H9 (cell line): ENCODE data around the gene OMA1. TPM values are rescaled to one million over a fixed set of nuclear protein-coding genes. Genes with fewer than 3 reads are reported as not detected.

Experiments used
- DNase-seq: peaks from one replicate; pipeline ENCODE4 v3.0.0-alpha.2; 2017
- H2AFZ ChIP-seq: one replicate; pipeline ENCODE4 v1.6.1; 2013; ENCODE audit warnings: mild to moderate bottlenecking, low read length, control low read depth, moderate library complexity
- H2AK5ac ChIP-seq: 2 replicates; pipeline ENCODE4 v1.6.1; 2013; ENCODE audit warnings: low read length, control low read depth, mixed read lengths; ENCODE audit not compliant: insufficient read length
- H2BK120ac ChIP-seq: one replicate; pipeline ENCODE4 v1.6.1; 2013; ENCODE audit warnings: low read depth, mild to moderate bottlenecking, low read length, control low read depth, inconsistent platforms; ENCODE audit not compliant: poor library complexity, severe bottlenecking
- H2BK12ac ChIP-seq: 2 replicates; pipeline ENCODE4 v1.6.1; 2013; ENCODE audit warnings: low read length, control low read depth, mixed read lengths, low read depth; ENCODE audit not compliant: insufficient read length
- H2BK15ac ChIP-seq: 2 replicates; pipeline ENCODE4 v1.6.1; 2013; ENCODE audit warnings: low read depth, low read length, control low read depth
- H2BK20ac ChIP-seq: one replicate; pipeline ENCODE4 v1.6.1; 2013; ENCODE audit warnings: low read depth, mild to moderate bottlenecking, low read length, control low read depth, inconsistent platforms; ENCODE audit not compliant: poor library complexity, severe bottlenecking
- H2BK5ac ChIP-seq: 2 replicates; pipeline ENCODE4 v1.6.1; 2013; ENCODE audit warnings: low read length, control low read depth, mixed read lengths; ENCODE audit not compliant: insufficient read length
- H3K14ac ChIP-seq: 2 replicates; pipeline ENCODE4 v1.6.1; 2013; ENCODE audit warnings: low read length, control low read depth; ENCODE audit not compliant: insufficient read depth
- H3K18ac ChIP-seq: 2 replicates; pipeline ENCODE4 v1.6.1; 2013; ENCODE audit warnings: low read depth, mild to moderate bottlenecking, mixed read lengths, low read length, control low read depth; ENCODE audit not compliant: insufficient read length
- H3K23ac ChIP-seq: 2 replicates; pipeline ENCODE4 v1.6.1; 2013; ENCODE audit warnings: low read length, control low read depth, mixed read lengths, low read depth; ENCODE audit not compliant: insufficient read length
- H3K23me2 ChIP-seq: 2 replicates; pipeline ENCODE4 v1.6.1; 2013; ENCODE audit warnings: low read depth, mild to moderate bottlenecking, mixed read lengths, low read length, control low read depth; ENCODE audit not compliant: insufficient read length, poor library complexity, severe bottlenecking
- H3K27ac ChIP-seq: 2 replicates; pipeline ENCODE4 v1.5.1; 2013; ENCODE audit warnings: low read length, control low read depth, mixed read lengths, low read depth; ENCODE audit not compliant: insufficient read length
- H3K27me3 ChIP-seq: 2 replicates; pipeline ENCODE4 v1.6.1; 2013; ENCODE audit warnings: low read length, control low read depth, inconsistent platforms; ENCODE audit not compliant: insufficient read depth
- H3K4ac ChIP-seq: 2 replicates; pipeline ENCODE4 v1.6.1; 2013; ENCODE audit warnings: low read depth, mild to moderate bottlenecking, control low read depth, inconsistent platforms, low read length, moderate library complexity
- H3K4me1 ChIP-seq: 2 replicates; pipeline ENCODE4 v1.6.1; 2013; ENCODE audit warnings: low read length, control low read depth, inconsistent platforms; ENCODE audit not compliant: insufficient read depth
- H3K4me2 ChIP-seq: 2 replicates; pipeline ENCODE4 v1.6.1; 2013; ENCODE audit warnings: low read length, control low read depth, mixed read lengths; ENCODE audit not compliant: insufficient read length, insufficient read depth
- H3K56ac ChIP-seq: 2 replicates; pipeline ENCODE4 v1.6.1; 2013; ENCODE audit warnings: low read depth, mild to moderate bottlenecking, mixed read lengths, low read length, control low read depth; ENCODE audit not compliant: insufficient read length
- H3K79me1 ChIP-seq: 2 replicates; pipeline ENCODE4 v1.6.1; 2013; ENCODE audit warnings: low read depth, mild to moderate bottlenecking, moderate library complexity, low read length, control low read depth, inconsistent platforms; ENCODE audit not compliant: insufficient read depth, poor library complexity, severe bottlenecking
- H3K79me2 ChIP-seq: 2 replicates; pipeline ENCODE4 v1.6.1; 2013; ENCODE audit warnings: low read length, control low read depth, inconsistent platforms; ENCODE audit not compliant: insufficient read depth
- H3K9ac ChIP-seq: 2 replicates; pipeline ENCODE4 v1.6.1; 2013; ENCODE audit warnings: low read length, control low read depth, mixed read lengths; ENCODE audit not compliant: insufficient read length; ENCODE audit errors: extremely low read depth
- H3K9me3 ChIP-seq: one replicate; pipeline ENCODE4 v1.6.1; 2013; ENCODE audit warnings: low read depth, low read length, inconsistent platforms; ENCODE audit not compliant: control insufficient read depth
- H3T11ph ChIP-seq: one replicate; pipeline ENCODE4 v1.6.1; 2013; ENCODE audit warnings: mild to moderate bottlenecking, low read length, control low read depth, inconsistent platforms
- H4K20me1 ChIP-seq: one replicate; pipeline ENCODE4 v1.6.1; 2013; ENCODE audit not compliant: control insufficient read depth, insufficient read length, insufficient read depth
- H4K5ac ChIP-seq: 2 replicates; pipeline ENCODE4 v1.6.1; 2013; ENCODE audit warnings: low read depth, mild to moderate bottlenecking, mixed read lengths, low read length, control low read depth; ENCODE audit not compliant: insufficient read length
- H4K8ac ChIP-seq: replicated peaks from 2 replicates; pipeline ENCODE4 v1.6.1; 2013; ENCODE audit warnings: low read length, control low read depth, mixed read lengths, low read depth; ENCODE audit not compliant: insufficient read length
- H4K91ac ChIP-seq: 2 replicates; pipeline ENCODE4 v1.6.1; 2013; ENCODE audit warnings: low read depth, mild to moderate bottlenecking, moderate library complexity, mixed read lengths, low read length, control low read depth; ENCODE audit not compliant: insufficient read length
- H3K27ac Mint-ChIP-seq, 3 experiments: 2 replicates in 2 of 3; 3 replicates in 1 of 3; pipeline ENCODE4 v1.8.0; 2020 to 2021; ENCODE audit warnings: mixed read lengths in 3 of 3, mild to moderate bottlenecking in 1 of 3, moderate library complexity in 1 of 3
- H3K27me3 Mint-ChIP-seq: 2 replicates; pipeline ENCODE4 v1.8.0; 2021; ENCODE audit warnings: low read depth, mild to moderate bottlenecking, moderate library complexity, mixed read lengths
- H3K36me3 Mint-ChIP-seq, 3 experiments: 2 replicates in 2 of 3; 3 replicates in 1 of 3; pipeline ENCODE4 v1.8.0; 2020 to 2021; ENCODE audit warnings: low read depth in 3 of 3, mixed read lengths in 3 of 3; ENCODE audit not compliant: insufficient read depth in 1 of 3
- H3K4me1 Mint-ChIP-seq, 2 experiments: 2 replicates each; pipeline ENCODE4 v1.8.0; 2020; ENCODE audit warnings: mixed read lengths in 2 of 2
- H3K4me3 Mint-ChIP-seq, 2 experiments: 2 replicates in 1 of 2; 3 replicates in 1 of 2; pipeline ENCODE4 v1.8.0; 2020 to 2021; ENCODE audit warnings: mild to moderate bottlenecking in 2 of 2, mixed read lengths in 2 of 2, moderate library complexity in 1 of 2
- H3K9me3 Mint-ChIP-seq, 2 experiments: 2 replicates in 1 of 2; 3 replicates in 1 of 2; pipeline ENCODE4 v1.8.0; 2020; ENCODE audit warnings: mild to moderate bottlenecking in 2 of 2, mixed read lengths in 2 of 2, moderate library complexity in 1 of 2
- WGBS: extraction: QIAGEN DNeasy Blood & Tissue Kit; methylation state at CpG from one replicate; pipeline ENCODE4 v1.1.7; 2013; ENCODE audit warnings: missing lambda C conversion rate, low lambda C conversion rate, mixed read lengths; ENCODE audit not compliant: insufficient read length; ENCODE audit errors: extremely low coverage; 5-methylcytosine and 5-hydroxymethylcytosine counted together
- long read RNA-seq: library from polyadenylated mRNA; unstranded; transcript quantifications from one replicate; pipeline ENCODE4 v2.0.0, GENCODE V29; 2020
- total RNA-seq: library from RNA; stranded (reverse); gene quantifications from 2 replicates; pipeline ENCODE4 v1.2.1, GENCODE V29; 2021
- TF ChIP-seq, protein P1 (sequence below): fragments of 200-600 bp; sonication (generic); conservative IDR thresholded peaks from 3 replicates; pipeline ENCODE4 v1.8.0; 2021; ENCODE audit warnings: antibody characterized with exemption, mild to moderate bottlenecking

OMA1 gene
- 11.0 and 12.9 TPM in 2 replicates for total RNA-seq
- long read RNA-seq, partial matches to known transcripts: 3 of 57 reads
- long read RNA-seq, other reads (novel, unspliced or antisense): 54 of 57 reads

DNA sequence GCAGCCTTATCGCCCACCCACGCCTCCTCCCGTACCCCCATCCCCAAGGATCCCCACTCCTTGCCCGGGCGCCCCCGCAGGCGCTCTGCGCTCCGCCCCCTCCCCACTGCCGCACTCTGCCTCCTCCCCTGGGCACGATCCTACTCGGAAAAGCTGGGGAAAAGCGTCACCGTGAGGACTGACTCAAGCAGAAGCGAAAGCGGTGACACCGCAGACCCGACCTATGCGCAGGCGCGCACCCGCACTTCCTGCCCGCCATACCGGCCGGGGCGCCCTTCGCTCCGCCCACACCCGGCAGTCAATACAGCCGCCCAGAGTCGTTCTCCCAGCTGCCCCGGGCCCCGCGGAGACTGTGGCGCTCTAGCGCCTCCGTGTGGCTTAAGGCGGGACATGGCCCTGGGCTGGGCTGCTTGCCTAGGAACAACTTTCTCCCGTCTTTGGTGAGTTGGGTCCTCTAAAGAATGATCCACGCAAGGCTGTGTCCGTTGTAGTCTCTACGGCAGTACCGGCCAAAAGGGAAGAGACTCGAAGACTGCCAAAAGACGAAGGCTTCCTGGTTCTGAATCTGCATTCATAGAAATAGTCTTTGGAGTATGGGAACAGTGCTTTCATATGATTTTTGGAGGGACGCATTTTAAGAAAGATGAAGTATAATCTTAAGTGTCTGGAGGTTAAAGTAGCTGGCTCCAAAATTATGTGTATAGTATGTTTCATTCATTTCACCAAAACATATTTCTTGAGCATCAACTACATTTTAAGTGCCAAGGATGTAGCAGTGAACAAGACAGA lies at the start of gene OMA1:
OMA1 (minus strand) TSS at position 207 of the 789 bp plus-strand sequence. CDS start 7,432 bp downstream, outside the sequence.
- Histone ChIP-seq H3K9me3 (no peaks in the 10 kb centered on the region), H3K4me2 (peak within 1 kb of the TSS; percentile 68), H2BK120ac (no peak within 1 kb of the TSS), H3K27me3 (no peaks in the 10 kb centered on the region), H3K4ac (no peak within 1 kb of the TSS), H3K9ac (peak within 1 kb of the TSS; percentile 31), H2BK5ac (no peak within 1 kb of the TSS), H3T11ph (no peak within 1 kb of the TSS), H4K5ac (no peak within 1 kb of the TSS), H2AK5ac (no peak within 1 kb of the TSS), H3K23me2 (no peaks in the 10 kb centered on the region), H3K56ac (no peak within 1 kb of the TSS), H4K20me1 (no peaks in the 10 kb centered on the region), H4K91ac (no peak within 1 kb of the TSS), H3K4me1 (no peaks in the 10 kb centered on the region), H2BK15ac (no peak within 1 kb of the TSS), H3K27ac (no peak within 1 kb of the TSS), H2BK12ac (no peak within 1 kb of the TSS), H3K79me2 (no peaks in the 10 kb centered on the region), H3K18ac (peak within 1 kb of the TSS; percentile 15), H2BK20ac (no peak within 1 kb of the TSS), H3K14ac (0 out of 2 replicates have a peak within 1 kb of the TSS, but pooled peaks have one; percentile 26), H3K79me1 (no peaks in the 10 kb centered on the region), H2AFZ (peak within 1 kb of the TSS; percentile 88), H3K23ac (no peak within 1 kb of the TSS), H4K8ac (no peak within 1 kb of the TSS)
- Mint-ChIP-seq H3K9me3 (no peaks in the 10 kb centered on the region), H3K4me3 (peak within 1 kb of the TSS; percentile 85 to 90), H3K4me1 (peaks cover 16 to 20% of the 10 kb centered on the region in 2 experiments), H3K27ac (peak within 1 kb of the TSS; percentile 57 to 96 (median 90); a peak in 5 of 7 replicates), H3K36me3 (no peaks in the 10 kb centered on the region), H3K27me3 (peaks cover 7% of the 10 kb centered on the region)
- TF ChIP-seq, protein P1, sequence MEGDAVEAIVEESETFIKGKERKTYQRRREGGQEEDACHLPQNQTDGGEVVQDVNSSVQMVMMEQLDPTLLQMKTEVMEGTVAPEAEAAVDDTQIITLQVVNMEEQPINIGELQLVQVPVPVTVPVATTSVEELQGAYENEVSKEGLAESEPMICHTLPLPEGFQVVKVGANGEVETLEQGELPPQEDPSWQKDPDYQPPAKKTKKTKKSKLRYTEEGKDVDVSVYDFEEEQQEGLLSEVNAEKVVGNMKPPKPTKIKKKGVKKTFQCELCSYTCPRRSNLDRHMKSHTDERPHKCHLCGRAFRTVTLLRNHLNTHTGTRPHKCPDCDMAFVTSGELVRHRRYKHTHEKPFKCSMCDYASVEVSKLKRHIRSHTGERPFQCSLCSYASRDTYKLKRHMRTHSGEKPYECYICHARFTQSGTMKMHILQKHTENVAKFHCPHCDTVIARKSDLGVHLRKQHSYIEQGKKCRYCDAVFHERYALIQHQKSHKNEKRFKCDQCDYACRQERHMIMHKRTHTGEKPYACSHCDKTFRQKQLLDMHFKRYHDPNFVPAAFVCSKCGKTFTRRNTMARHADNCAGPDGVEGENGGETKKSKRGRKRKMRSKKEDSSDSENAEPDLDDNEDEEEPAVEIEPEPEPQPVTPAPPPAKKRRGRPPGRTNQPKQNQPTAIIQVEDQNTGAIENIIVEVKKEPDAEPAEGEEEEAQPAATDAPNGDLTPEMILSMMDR: peak; percentile 97
- no CpG with 5 or more reads among the region's 46 CpGs for WGBS
- peak; percentile 99 for DNase-seq
